HS-27A (cell line): ENCODE results near the gene COPRS.
"Not testable (repeated sequence)": the region's sequence is repeated elsewhere in the genome, so short reads cannot be mapped to it uniquely, and the experiment has no call there.

Experiments
- DNase-seq: peaks from one replicate; pipeline ENCODE4 v3.0.0-alpha.2; 2012; ENCODE audit warnings: low read depth, missing footprints

COPRS gene

DNA sequence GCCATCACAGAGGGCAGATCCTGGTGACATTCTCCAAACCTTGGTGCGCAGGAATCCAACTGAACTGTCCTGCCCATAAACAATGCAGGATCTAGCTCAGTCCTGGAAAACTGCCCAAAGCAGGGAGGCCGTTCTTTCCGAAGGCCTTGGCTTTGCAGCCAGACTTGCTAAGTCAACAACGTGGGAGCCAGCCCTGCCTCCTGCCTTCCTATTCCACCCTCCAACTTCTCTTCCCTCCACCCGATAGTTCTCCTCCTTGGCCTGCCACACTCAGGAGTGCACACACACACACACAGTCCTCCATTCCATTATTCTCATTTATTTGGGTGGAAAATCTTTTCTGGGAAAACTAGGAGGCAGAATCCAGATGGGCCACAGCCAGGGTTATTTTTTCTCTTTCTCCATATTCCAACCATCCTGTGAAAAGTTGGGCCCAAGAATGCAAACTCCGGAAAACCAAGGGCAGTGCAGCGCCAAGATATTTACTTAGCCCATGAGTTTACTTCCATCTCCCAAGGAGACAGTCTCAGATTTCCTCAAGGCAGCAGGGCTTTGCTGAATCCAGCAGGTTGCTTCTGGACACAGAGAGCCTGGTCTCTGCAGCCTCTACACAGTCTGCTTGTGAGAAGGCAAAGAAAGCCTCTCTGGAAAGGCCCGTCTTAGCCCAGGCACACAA lies 15.8 kb downstream of the COPRS start:
- no peak for DNase-seq

GRCh38 chr17:31842195-31843069 lies 16.6 kb downstream of the COPRS start:
- no peak for DNase-seq

DNA sequence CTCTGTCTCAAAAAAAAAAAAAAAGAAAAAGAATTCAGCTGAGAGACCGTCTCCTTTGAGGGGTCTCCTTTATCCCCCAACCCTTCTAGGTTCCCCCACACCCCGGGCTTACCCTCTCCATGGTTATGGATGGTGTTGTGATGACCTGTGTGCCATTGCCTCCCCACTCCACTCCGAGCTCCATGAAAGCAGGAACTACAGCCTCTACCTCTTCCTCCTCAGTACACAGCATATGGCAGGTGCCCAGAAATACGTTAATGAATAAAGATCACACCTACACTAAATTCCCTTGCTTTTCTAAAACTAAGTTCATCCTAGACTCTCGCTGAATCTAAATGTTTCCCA lies 17.2 kb downstream of the COPRS start:
- no peak for DNase-seq

DNA sequence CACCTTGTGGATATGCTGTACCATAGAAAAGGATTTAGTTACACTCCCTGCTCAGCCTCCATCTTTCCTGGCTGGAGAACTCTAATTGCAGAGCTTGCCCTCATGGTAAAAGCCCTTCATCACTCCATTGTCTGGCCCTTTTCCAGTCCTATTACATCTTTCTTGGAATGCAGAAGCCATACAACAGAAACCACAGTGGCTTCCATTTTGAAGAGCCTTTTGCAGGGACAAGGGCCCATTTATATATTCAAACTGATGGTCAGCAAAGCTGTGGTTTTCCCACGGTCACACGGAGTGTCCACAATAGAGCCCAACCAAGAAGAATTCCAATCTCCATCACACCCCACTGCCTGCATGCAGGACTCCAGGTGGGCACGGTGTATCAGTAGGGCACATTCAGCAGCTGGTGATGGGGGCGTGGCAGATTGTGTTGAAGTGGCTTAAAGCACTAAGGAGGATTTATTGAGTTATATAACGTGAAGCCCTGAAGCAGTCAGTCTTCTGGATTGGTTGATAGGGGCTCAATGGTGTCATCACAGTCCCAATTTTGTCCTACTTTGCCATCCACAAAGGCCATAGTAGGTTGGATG lies 20.3 kb downstream of the COPRS start:
- no peak for DNase-seq

DNA sequence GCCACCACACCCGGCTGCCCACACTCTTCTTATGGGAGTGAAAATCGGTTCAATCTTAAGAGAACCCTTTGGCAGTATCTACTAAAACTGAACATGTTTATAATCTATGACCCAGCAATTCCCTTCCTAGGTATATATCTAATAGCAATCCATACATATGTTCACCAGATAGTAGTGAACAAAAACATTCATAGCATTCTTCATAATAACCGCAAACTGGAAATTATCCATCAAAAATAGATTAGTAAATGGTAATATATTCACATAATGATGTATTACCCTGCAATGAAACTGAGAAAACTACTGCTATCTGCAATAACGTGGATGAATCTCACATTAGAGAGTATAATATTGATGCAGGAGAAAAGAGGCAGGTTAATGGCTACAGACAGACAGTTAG lies 23.1 kb downstream of the COPRS start:
- no peak for DNase-seq

GRCh38 chr17:31834448-31834847 lies 24.6 kb downstream of the COPRS start:
- no peak for DNase-seq

DNA sequence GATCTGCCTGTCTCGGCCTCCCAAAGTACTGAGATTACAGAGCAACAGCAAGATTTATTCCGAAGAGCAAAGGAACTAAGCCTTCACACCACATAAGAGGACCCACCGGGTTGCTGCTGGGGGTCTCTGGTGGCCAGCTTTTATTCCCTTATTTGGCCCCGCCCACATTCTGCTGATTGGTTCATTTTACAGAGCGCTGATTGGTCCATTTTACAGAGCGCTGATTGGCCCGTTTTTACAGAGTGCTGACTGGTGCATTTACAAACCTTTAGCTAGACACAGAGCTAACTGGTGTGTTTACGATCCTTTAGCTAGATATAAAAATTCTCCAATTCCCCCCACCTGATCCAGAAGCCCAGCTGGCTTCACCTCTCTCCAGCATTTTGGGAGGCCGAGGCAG lies 26.3 kb downstream of the COPRS start:
- no peak for DNase-seq

GRCh38 chr17:31830971-31831858 lies 27.8 kb downstream of the COPRS start:
- no peak for DNase-seq

GRCh38 chr17:31829649-31830048 lies 29.4 kb downstream of the COPRS start:
- DNase-seq, result no peak

- not testable (repeated sequence) for DNase-seq
Measured at GRCh38 chr17:31828955-31829354, 30.1 kb downstream of the COPRS start.

DNA sequence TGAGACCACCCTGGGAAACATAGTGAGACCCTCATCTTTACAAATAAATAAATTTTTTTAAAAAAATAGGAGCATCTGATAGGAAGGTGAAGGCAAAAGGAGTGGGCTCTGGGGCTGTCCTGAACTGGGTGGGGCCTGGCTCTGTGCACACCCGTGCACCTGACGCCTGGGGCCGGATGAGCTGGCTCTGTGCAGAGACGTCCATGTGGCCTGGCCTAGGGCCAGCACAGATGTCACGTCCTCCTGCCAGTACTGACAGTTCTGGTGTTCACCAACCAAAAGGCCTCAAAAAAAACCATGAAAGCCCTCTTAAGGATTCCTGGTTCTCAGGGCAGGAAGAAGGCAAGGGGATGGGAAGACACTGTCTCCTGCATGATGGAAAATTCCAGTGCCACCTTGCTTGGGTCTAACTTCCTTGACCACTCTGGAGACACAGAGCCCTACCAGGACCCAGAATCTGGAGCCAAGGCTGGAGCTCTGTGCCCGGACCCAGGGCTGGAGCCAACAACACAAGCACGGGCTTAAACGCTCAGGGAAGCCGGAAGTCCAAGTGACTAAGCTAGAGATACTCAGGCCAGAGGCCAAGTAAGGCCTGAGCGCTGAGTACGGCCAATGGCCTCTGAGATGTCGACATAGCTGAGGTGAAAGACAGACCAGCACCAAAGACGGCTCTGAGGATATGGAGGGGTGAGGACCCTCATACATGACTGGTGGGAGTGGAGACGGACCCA lies 32.9 kb downstream of the COPRS start:
- no peak for DNase-seq

DNA sequence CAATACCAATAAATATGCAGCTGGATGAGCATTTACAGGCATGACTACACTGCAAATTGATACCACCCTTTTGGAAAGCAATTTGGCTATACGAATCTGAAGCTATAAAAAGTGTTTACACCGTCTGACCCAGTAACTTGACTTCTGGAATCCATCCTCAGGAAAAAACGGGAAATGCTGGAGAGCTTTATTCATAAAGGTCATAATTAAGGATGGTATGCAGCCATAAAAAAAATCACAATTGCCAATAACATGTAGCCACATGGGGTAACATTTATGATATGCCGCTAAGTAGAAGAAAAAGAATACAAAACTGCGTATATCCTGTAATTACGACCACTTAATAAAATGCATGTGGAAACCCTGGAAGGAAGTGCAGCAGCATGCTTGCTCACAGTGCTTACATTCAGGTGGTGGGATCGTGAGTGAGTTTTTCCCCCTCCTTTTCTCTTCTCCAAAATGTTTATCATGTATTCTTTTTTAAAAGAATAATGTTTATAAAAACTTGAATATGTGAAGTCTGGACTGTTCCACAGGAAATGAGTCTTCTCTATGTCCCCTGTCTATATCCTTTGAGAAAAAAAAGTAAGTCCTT lies 34.2 kb downstream of the COPRS start:
- no peak for DNase-seq

DNA sequence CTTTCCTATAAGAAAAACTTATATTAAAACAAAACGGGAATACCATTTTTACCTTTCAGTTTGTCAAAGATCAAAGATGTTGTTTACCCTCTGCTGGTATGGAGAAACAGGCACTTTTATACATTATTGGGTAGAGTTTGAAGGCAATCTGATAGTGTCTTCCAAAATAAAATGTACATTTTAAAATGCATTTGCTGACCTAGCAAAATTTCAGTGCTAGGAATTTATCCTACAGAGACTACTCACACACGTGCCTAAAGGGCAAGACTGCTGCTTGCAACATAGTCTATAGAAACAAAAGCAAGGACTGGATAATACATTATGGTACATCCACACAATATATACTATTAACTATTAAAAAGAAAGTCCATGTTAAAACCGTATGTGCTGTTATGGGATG lies 36.0 kb downstream of the COPRS start:
- DNase-seq, result no peak

- DNase-seq, result no peak
Measured at GRCh38 chr17:31820691-31821435, 38.2 kb downstream of the COPRS start.

DNA sequence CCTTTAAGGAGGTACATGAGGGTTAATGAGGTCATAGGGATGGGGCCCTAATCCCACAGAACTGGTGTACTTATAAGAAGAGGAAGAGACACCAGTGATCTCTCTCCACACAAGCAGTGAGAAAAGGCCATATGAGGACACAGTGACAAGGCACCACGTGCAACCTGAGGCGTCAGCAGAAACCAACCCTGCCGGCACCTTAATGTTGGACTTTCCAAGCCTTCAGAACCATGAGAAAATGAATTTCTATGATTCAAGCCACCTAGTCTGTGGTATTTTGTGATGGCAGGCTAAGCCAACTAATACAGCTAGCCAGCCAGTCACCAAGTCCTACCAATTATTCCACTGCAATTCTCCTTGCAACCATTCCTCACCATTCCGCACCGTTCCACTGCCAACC lies 39.5 kb downstream of the COPRS start:
- DNase-seq, result no peak

DNA sequence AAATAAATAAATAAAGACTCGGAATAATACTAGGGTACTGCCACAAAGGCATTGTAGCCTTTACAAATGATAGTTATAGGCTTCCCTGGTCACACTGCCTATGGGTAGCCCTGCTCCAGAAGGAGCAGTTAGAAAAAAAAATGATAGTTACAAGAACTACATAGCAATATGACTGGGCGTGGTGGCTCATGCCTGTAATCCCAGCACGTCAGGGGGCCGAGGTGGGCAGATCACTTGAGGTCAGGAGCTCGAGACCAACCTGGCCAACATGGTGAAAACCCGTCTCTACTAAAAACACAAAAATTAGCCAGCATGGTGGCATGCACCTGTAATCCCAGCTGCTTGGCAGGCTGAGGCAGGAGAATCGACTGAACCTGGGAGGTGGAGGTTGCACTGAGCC lies 40.2 kb downstream of the COPRS start:
- not testable (repeated sequence) for DNase-seq

DNA sequence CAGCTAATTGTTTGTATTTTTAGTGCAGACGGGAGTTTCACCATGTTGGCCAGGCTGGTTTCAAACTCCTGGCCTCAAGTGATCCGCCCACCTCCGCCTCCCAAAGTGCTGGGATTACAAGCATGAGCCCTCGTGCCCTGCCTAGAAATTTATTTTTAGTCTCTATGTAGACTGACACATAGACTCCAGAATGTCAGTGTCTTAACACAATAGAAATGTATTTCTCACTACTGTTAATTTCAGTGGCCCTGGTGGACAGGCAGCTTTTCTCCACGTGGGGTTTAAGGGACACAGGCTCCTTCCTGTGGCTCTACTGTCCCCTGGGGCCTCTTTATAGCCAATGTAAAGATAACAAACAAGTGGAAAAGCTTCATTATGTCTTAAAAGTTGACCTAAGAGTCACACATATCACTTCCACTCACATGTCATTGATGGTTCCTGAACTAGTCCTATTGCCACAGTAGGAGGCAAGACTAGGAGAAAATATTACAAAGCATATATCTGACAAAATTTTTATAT lies 43.8 kb downstream of the COPRS start:
- DNase-seq, result no peak

GRCh38 chr17:31811101-31811500 lies 47.9 kb downstream of the COPRS start:
- DNase-seq, result no peak

DNA sequence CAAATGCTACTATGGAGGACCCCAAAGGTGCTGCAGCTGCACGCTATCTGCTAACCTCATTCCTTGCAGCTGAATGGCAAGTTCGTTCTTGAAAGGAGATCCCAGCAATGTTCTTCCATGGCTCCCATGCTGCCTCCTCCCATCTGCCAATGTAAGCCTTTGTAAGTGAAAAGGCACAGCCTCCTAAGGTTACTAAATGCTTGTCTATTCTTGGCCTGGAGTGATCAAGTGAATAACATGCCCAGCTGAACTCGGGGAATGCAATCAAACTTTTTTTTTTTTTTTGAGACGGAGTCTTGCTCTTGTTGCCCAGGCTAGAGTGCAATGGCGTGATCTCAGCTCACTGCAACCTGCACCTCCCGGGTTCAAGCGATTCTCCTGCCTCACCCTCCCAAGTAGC lies 49.2 kb downstream of the COPRS start:
- not testable (repeated sequence) for DNase-seq

DNA sequence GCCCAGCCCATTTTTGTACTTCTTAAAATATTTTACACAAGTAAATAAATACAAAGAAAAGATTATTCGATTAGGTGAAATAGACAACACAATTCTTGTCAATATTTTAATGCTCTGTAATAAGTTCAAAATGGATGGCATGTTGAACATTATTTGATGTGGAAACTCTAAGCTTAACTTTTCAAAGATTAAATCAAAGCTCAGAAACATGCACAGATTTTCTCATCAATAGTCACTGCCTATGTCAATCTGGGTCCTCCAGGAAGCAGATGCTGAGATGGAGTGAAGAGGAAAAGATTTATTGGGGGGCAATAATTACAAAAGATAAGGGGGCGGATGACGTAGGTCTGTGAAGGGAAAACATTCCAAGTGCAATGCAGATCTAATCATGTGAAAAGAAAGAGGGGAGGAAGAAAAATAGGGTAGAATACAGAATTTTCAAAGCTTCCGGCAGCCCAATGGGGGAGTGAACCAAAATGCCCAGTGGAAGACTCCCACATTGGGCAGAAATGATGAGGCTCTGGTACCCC lies 50.5 kb downstream of the COPRS start:
- no peak for DNase-seq
